Nephron progenitor cell (in vitro differentiated cells): Measurements from ENCODE around the gene ZDHHC11.

Experiments
- DNase-seq: peaks from one replicate; pipeline ENCODE4 v3.0.0; 2021
- H3K27ac Mint-ChIP-seq: 2 replicates; pipeline ENCODE4 v1.8.0; 2021; ENCODE audit warnings: mild to moderate bottlenecking, moderate library complexity, mixed read lengths
- H3K27me3 Mint-ChIP-seq: 2 replicates; pipeline ENCODE4 v1.8.0; 2021; ENCODE audit warnings: mild to moderate bottlenecking, low read depth, mixed read lengths; ENCODE audit not compliant: poor library complexity
- H3K36me3 Mint-ChIP-seq: 2 replicates; pipeline ENCODE4 v1.8.0; 2021; ENCODE audit warnings: low read depth, mixed read lengths
- H3K4me1 Mint-ChIP-seq: 2 replicates; pipeline ENCODE4 v1.8.0; 2021; ENCODE audit warnings: mixed read lengths
- H3K4me3 Mint-ChIP-seq: 2 replicates; pipeline ENCODE4 v1.8.0; 2021; ENCODE audit warnings: mild to moderate bottlenecking, moderate library complexity, mixed read lengths
- H3K9me3 Mint-ChIP-seq: 2 replicates; pipeline ENCODE4 v1.8.0; 2021; ENCODE audit warnings: mild to moderate bottlenecking, moderate library complexity, mixed read lengths
- TF ChIP-seq, protein P1 (sequence below): fragments of 200-600 bp; sonication (generic); IDR thresholded peaks from 2 replicates; pipeline ENCODE4 v1.5.0; 2021; ENCODE audit warnings: antibody characterized with exemption

Gene ZDHHC11, protein sequence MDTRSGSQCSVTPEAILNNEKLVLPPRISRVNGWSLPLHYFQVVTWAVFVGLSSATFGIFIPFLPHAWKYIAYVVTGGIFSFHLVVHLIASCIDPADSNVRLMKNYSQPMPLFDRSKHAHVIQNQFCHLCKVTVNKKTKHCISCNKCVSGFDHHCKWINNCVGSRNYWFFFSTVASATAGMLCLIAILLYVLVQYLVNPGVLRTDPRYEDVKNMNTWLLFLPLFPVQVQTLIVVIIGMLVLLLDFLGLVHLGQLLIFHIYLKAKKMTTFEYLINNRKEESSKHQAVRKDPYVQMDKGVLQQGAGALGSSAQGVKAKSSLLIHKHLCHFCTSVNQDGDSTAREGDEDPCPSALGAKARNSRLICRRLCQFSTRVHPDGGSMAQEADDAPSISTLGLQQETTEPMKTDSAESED

GRCh38 chr5:850511-851006 lies at the start of gene ZDHHC11:
Gene ZDHHC11 (minus strand): TSS chr5:850986. CDS start chr5:850602, 384 bp downstream.
- peak within 1 kb of the TSS; percentile 48 for H3K27ac Mint-ChIP-seq

DNA sequence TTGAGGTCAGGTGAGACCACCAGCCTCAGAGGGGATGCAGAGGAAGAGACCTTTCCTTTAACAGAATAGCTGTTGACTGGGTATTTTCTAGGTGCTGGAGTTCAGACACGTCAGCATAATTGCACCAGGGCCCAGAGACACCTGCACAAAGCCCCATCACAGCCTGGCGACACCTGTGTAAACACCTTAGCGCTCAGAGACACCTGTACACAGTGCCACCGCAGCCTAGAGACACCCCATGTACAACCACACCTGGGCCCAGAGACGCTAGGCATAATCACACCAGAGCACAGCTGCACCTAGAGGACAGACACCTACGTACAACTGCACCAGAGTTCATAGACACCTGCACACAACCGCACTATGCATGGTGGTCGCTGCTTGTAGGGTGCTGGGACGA lies 42.9 kb upstream of the ZDHHC11 start:
- TF ChIP-seq, protein P1, sequence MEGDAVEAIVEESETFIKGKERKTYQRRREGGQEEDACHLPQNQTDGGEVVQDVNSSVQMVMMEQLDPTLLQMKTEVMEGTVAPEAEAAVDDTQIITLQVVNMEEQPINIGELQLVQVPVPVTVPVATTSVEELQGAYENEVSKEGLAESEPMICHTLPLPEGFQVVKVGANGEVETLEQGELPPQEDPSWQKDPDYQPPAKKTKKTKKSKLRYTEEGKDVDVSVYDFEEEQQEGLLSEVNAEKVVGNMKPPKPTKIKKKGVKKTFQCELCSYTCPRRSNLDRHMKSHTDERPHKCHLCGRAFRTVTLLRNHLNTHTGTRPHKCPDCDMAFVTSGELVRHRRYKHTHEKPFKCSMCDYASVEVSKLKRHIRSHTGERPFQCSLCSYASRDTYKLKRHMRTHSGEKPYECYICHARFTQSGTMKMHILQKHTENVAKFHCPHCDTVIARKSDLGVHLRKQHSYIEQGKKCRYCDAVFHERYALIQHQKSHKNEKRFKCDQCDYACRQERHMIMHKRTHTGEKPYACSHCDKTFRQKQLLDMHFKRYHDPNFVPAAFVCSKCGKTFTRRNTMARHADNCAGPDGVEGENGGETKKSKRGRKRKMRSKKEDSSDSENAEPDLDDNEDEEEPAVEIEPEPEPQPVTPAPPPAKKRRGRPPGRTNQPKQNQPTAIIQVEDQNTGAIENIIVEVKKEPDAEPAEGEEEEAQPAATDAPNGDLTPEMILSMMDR, result no peak
- Mint-ChIP-seq H3K9me3 (no peaks in the 10 kb centered on the region), H3K27me3 (no peaks in the 10 kb centered on the region), H3K27ac (no peak overlapping the region), H3K4me3 (peak overlapping the region; percentile 83), H3K36me3 (peaks cover 29% of the 10 kb centered on the region), H3K4me1 (peaks cover 26% of the 10 kb centered on the region)
- no peak for DNase-seq

More at GRCh38 chr5:850511-851006, at the start of gene ZDHHC11:
- TF ChIP-seq, protein P1, result no peak
- Mint-ChIP-seq H3K4me3 (peak within 1 kb of the TSS; percentile 8), H3K9me3 (no peaks in the 10 kb centered on the region), H3K4me1 (peaks cover 36% of the 10 kb centered on the region), H3K27me3 (peaks cover 12% of the 10 kb centered on the region), H3K36me3 (no peaks in the 10 kb centered on the region)
- DNase-seq, result peak; percentile 44

DNA sequence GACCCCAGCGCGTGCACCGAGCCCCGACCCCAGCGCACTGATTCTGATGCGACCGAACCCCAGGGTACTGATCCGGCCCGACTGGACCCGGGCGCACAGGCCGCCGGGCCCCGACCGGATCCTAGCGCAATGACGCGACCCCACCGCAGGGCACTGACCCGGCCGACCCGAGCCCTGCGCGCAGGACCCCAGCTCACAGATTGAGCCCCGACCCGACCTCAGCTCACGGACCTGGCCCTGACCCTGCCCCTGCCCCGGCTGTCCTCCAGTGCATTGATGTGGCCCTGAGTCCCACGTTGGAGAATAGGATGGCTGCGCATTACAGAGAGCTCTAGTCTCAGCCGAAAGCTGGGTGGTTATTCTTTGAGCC lies 42.3 kb upstream of the ZDHHC11 start:
- peak overlapping the region; percentile 83 for H3K4me3 Mint-ChIP-seq
- H3K27ac Mint-ChIP-seq, result no peak overlapping the region
- DNase-seq, result peak; percentile 39
- no peaks in the 10 kb centered on the region for H3K9me3 Mint-ChIP-seq
- H3K27me3 Mint-ChIP-seq, result no peaks in the 10 kb centered on the region
- TF ChIP-seq, protein P1, result no peak
- H3K36me3 Mint-ChIP-seq, result peaks cover 35% of the 10 kb centered on the region
- peaks cover 26% of the 10 kb centered on the region for H3K4me1 Mint-ChIP-seq

DNA sequence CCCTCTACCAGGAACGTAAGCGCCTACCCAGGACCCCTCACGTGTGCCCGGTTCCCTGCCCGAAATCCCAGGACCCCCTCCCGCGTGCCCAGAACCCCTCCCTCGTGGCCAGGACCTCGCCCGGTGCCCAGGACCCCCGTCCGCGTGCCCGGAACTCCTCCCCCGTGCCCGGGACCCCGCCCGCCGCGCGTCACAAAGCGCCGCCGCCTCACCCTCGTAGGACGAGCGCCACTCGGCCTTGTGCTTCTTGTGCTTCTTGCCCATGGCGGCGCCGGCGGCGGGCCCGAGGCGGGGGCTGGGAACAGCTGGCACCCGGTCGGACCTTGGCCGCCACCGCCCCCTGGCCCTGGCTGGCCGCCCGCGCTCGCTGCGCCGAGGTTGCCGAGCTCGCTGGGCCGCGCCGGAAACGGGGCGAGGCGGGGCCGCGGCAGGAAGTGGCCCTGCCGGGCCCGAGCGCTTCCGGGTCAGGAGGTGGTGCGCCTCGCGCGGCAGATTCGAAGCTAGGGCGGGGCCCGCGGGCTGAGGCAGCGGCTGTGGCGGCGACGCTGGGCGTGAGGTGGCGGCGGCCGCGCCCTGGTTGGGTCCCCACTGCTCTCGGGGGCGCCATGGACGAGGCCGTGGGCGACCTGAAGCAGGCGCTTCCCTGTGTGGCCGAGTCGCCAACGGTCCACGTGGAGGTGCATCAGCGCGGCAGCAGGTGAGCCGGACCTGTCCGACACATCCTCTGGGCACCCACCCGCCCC lies 41.8 kb upstream of the ZDHHC11 start, which contains the start of the genes BRD9 and TRIP13:
Gene BRD9, minus strand, starts transcription at position 408 of the 743 bp plus-strand sequence. Its CDS starts 144 bp downstream, at position 264.
Gene TRIP13, plus strand, starts transcription at position 491 of the 743 bp plus-strand sequence. Its CDS starts 115 bp downstream, at position 606.
- peak within 1 kb of the TSS; percentile 84 for H3K4me3 Mint-ChIP-seq
- DNase-seq, result peak; percentile 87
- peaks cover 40% of the 10 kb centered on the region for H3K36me3 Mint-ChIP-seq
- TF ChIP-seq, protein P1, result no peak
- H3K4me1 Mint-ChIP-seq, result peaks cover 26% of the 10 kb centered on the region
- no peaks in the 10 kb centered on the region for H3K27me3 Mint-ChIP-seq
- no peaks in the 10 kb centered on the region for H3K9me3 Mint-ChIP-seq
- H3K27ac Mint-ChIP-seq, result peak within 1 kb of the TSS; percentile 86

- Mint-ChIP-seq H3K36me3 (peaks cover 46% of the 10 kb centered on the region), H3K4me1 (peaks cover 26% of the 10 kb centered on the region), H3K4me3 (peak overlapping the region; percentile 84), H3K27me3 (no peaks in the 10 kb centered on the region), H3K27ac (peak overlapping the region; percentile 86), H3K9me3 (no peaks in the 10 kb centered on the region)
- peak; percentile 28 for DNase-seq
- TF ChIP-seq, protein P1, result no peak
These were observed 41.1 kb upstream of the ZDHHC11 start for GRCh38 chr5:891837-892393.
